HG03520 (cell line): ENCODE data around the gene PITPNC1.

Source experiments
- ATAC-seq: cut with Tn5 transposase; IDR thresholded peaks from one replicate; pipeline ENCODE4 v1.9.1; 2021; ENCODE audit warnings: mild to moderate bottlenecking, moderate library complexity; ENCODE audit not compliant: unreplicated experiment

Gene PITPNC1

GRCh38 chr17:67531291-67531690 lies 154.2 kb downstream of the PITPNC1 start:
- ATAC-seq: no peak

DNA sequence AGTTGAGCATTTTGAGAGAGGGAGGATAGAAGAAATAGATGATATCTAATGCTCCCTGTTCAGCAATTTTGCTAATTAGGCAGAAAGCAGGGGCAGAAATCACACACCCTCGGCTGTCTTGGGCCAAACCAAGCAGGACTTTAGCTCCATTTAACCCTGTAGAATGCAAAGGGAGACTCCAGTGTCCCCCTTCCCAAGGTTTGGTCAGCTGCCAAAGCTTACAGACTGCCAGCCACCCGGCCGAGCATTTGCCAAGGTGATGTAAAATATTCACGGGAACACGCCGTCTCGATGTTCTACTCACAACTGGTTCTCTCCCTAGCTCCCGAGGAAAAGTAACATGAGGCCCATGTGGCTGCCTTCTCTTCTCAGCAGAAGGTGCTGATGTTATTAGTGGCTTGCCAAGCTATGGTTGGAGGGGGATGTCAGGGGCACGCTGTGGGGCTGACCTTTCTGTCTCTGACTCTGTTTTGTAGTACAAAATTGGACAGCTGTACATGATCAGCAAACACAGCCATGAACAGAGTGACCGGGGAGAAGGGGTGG lies 155.3 kb downstream of the PITPNC1 start:
- no peak for ATAC-seq

- no peak for ATAC-seq
These were observed 157.9 kb downstream of the PITPNC1 start for GRCh38 chr17:67534941-67535340.

GRCh38 chr17:67542219-67543114 lies 165.4 kb downstream of the PITPNC1 start:
- ATAC-seq: no peak

- ATAC-seq: no peak
These were observed 167.4 kb downstream of the PITPNC1 start for GRCh38 chr17:67544364-67544955.

- ATAC-seq: peak; percentile 95
These were observed 169.8 kb downstream of the PITPNC1 start for GRCh38 chr17:67546578-67547527.

- no peak for ATAC-seq
These were observed 171.6 kb downstream of the PITPNC1 start for GRCh38 chr17:67548693-67549092.

DNA sequence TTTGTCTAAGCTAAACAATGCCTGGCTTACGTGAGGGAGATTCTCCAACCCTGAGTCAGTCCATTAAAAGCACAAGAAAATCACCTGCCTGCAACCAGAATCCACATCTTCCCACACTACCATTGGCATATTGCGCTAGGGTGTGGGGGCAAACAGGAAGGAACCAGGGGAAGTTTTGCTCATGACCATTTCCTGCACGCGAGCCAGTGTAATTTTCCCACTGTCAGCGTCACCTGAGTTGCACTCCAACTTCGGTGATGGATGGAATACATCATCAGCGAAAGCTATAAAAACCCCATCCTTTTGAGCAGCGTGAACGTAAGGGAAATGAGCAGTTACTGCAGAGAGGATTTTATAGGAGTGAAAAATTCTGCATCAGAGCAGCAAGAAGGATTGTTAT lies 172.7 kb downstream of the PITPNC1 start:
- no peak for ATAC-seq

- ATAC-seq: no peak
These were observed 177.6 kb downstream of the PITPNC1 start for GRCh38 chr17:67554634-67555033.

DNA sequence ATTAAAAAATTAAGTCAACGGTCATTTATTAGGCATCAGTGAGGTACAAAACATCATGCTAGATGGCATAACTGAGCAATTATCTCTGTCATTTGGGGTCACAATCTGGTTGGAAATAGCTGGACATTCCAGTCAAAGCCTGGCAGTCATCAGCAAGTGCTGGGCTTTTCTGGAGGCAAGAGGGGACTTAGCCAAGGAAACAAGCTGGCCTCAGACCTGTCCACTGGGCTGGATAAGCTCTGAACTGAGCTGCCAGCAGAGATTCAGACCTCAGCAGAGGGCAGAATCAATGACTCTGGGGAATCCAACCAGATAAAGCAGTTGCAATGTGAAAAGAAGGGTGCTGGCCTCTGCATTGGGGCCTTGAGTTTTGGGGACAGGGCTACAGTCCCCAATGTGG lies 178.8 kb downstream of the PITPNC1 start:
- no peak for ATAC-seq

DNA sequence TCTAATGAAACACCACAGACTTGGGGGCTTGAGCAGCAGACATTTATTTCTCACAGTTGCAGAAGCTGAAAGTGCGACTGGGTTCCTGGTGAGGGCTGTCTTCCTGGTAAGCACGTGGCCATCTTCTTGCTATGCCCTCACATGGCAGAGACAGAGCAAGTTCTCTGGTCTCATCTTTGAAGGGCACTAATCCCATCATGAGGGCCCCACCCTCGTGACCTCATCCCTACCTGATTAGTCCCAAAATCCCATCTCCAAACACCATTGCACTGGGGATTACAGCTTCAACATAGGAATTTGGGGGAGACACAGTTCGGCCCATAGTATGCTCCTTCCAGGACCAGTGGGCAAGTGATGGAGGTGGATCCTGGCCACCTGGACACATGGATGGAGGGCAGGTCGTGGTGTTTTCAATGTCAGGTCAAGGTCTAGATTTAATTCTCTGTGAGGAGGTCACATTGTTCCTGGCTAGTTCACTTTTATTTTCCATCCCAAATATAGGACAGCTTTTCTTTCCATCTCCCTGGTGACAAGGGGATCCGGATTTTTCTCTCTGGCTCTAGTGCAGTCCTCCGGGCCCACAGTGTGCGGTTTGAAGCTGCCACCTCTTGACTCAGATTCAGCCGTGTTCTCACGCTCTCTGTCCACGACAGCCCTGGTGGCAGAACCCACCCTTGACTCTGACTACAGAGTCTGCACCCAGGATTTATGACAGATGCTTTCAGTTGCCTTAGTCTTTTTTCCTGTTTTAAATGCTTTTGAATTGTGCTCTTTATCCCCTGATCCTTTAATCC lies 180.2 kb downstream of the PITPNC1 start:
- no peak for ATAC-seq

GRCh38 chr17:67557921-67558320 lies 180.8 kb downstream of the PITPNC1 start:
- no peak for ATAC-seq

GRCh38 chr17:67558740-67559380 lies 181.8 kb downstream of the PITPNC1 start:
- ATAC-seq: no peak

DNA sequence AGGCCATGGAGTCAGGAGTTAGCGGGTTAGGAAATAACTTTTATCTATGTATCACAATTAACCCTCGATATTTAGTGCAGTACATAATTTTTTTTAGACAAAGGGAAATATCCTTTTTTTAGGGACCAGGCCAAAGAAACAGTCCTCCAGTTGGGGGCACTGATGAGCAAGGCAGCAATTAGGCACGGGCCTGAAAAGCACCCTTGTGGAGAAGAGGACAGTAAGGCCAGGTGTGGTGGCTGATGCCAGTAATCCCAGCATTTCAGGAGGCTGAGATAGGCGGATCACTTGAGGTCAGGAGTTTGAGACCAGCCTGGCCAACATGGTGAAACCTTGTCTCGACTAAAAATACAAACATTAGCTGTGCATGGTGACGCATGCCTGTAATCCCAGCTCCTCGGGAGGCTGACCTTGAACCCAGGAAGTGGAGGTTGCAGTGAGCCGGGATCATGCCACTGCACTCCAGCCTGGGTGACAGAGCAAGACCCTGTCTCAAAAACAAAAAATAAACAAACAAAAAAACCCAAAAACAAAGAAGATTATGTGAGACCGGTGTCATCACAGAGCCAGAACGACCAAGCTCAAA lies 182.4 kb downstream of the PITPNC1 start:
- ATAC-seq: no peak

- no peak for ATAC-seq
These were observed 184.9 kb downstream of the PITPNC1 start for GRCh38 chr17:67562005-67562404.

DNA sequence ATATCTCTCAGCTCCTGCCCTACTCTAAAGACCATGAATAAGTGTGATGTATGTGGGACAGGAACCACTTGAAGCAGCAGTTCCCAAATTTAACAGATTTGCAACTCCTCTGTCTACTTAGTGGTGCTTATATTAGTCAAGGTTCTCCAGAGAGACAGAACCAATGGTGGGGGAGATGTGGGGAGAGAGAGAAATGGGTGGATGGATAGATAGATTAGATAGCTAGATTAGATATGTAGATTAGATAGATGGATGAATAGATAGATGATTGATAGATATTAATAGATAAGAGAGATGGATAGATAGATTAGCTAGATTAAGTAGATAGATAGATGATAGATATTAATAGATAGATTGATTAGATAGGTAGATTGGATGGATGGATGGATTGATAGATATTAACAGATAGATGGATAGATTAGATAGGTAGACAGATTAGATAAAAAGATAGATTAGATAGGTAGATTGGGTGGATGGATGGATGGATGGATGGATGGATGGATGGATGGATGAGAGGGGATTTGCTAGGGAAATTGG lies 186.7 kb downstream of the PITPNC1 start:
- ATAC-seq: no peak

DNA sequence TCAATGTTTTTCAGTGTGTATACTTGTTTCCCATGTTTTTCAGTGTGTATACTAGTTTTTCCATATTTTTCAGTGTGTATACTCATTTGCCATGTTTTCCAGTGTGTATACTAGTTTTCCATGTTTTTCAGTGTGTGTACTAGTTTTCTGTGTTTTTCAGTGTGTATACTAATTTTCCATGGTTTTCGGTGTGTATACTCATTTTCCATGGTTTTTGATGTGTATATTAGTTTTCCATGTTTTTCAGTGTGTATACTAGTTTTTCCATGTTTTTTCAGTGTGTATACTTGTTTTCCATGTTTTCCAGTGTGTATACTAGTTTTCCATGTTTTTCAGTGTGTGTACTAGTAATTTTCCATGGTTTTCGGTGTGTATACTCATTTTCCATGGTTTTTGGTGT lies 188.0 kb downstream of the PITPNC1 start:
- ATAC-seq: no peak

- ATAC-seq: no peak
These were observed 189.6 kb downstream of the PITPNC1 start for GRCh38 chr17:67566656-67567055.

DNA sequence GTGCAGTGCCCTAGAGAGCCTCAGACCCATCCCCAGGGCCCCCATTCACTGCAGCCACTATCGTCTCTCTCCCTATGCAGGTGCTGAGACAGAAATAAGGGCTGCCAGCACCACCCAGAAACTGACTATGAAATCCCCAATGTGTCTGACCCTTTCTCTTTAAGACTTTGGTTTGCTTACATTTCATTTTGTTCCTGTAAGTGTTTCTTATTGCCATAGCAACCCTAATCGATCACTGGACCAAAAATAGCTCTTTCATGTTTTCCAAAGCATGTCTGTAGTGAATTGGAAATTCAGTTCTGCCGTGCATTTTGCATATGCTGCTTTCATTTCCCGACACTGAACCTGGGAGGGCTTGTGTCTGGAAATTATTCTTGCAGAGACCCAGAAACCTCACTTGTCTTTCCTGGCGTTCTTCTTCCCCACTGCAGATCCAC lies 192.0 kb downstream of the PITPNC1 start:
- ATAC-seq: no peak
